GM19438 (cell line): Measurements from ENCODE around the gene SFXN3.

ENCODE experiments used
- ATAC-seq: cut with Tn5 transposase; IDR thresholded peaks from one replicate; pipeline ENCODE4 v1.9.1; 2021; ENCODE audit warnings: low read depth; ENCODE audit not compliant: unreplicated experiment

SFXN3 gene

GRCh38 chr10:101014966-101015581, 16.0 kb upstream of the SFXN3 start:
- no peak for ATAC-seq

- no peak for ATAC-seq
Measured at GRCh38 chr10:101015582-101015973, 15.5 kb upstream of the SFXN3 start.

- ATAC-seq: no peak
Measured at GRCh38 chr10:101016814-101017213, 14.2 kb upstream of the SFXN3 start.

GRCh38 chr10:101018118-101018599, 12.9 kb upstream of the SFXN3 start:
- ATAC-seq: peak; percentile 15

- ATAC-seq: peak; percentile 61
Measured at GRCh38 chr10:101018600-101019439, 12.2 kb upstream of the SFXN3 start.

GRCh38 chr10:101019440-101019703, 11.7 kb upstream of the SFXN3 start:
- no peak for ATAC-seq

- no peak for ATAC-seq
Measured at GRCh38 chr10:101020427-101021075, 10.5 kb upstream of the SFXN3 start.

GRCh38 chr10:101021239-101021638, 9.8 kb upstream of the SFXN3 start:
- no peak for ATAC-seq

GRCh38 chr10:101021692-101022251, 9.3 kb upstream of the SFXN3 start:
- no peak for ATAC-seq

GRCh38 chr10:101022967-101023705, 7.9 kb upstream of the SFXN3 start:
- no peak for ATAC-seq

- ATAC-seq: no peak
Measured at GRCh38 chr10:101027106-101027720, 3.8 kb upstream of the SFXN3 start.

GRCh38 chr10:101028446-101029337, 2.3 kb upstream of the SFXN3 start:
- no peak for ATAC-seq

- ATAC-seq: no peak
Measured at GRCh38 chr10:101029520-101030295, 1.3 kb upstream of the SFXN3 start.

- no peak for ATAC-seq
Measured at GRCh38 chr10:101030496-101031127, 422 bp upstream of the SFXN3 start.

- no peak for ATAC-seq
Measured at GRCh38 chr10:101031796-101032636, 982 bp downstream of the SFXN3 start.

GRCh38 chr10:101032637-101033224, 1.7 kb downstream of the SFXN3 start:
- no peak for ATAC-seq

- ATAC-seq: no peak
Measured at GRCh38 chr10:101033276-101033675, 2.2 kb downstream of the SFXN3 start.
